GM10266 (cell line): Measurements from ENCODE around the gene REPS2.

Experiments
- DNase-seq: peaks from one replicate; pipeline ENCODE4 v3.0.0; 2012; ENCODE audit errors: extremely low spot score
- CTCF ChIP-seq: IDR thresholded peaks from 2 replicates; pipeline ENCODE4 v1.5.1; 2012; ENCODE audit warnings: mild to moderate bottlenecking, low read depth; ENCODE audit not compliant: control insufficient read depth, insufficient read depth; ENCODE audit errors: missing control alignments

REPS2 gene

DNA sequence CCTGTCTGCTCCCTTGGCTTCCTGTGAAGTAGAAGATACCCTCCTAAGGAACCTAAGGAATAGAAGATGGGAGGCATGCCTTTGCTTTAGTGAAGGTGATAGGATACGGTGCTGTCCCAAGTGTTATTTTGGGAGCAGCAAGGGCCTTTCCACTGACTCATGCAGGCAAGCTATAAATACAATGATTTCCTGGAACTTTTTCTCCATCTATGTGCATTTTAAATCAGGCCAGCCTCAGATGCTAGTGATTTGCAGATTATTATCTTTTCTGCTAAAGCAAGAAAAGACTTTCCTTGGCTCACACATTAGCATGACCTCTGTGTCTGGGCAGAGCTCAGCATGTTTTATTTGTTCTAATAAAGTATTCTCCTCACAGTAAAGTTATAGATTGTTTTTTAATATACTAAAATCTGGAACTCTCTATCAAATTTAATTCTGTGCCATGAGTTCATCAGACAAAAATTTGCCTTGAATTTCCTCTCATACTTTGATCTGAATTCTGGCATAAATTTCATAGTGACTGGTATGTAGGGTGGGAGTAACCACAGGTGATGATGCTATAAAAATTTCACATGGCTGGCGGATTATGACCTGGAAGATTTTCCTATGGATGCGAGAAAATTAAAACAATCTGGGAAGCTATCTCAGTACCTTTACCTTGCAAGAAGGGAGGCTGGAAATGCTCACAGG, 131.7 kb downstream of the REPS2 start:
- DNase-seq, result no peak
- TF ChIP-seq CTCF, result no peak

DNA sequence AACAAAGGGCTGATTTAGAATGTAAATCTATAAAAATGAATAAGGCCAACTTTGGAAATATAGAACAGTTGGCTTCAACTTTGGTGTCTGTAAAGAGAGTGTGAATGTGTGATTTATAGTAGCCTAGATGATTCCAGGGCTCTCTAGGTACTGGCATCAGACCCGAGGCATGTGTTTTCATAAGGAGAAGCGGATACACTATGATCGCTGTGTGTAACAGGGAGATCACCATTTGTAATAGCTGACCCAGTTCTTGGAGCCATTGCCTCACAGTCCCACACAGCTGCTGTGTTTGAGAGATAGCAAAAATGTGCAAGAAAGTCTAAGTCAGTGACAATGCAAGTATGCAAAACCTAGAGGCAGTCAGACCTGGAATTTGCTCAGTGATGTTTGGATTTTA, 135.1 kb downstream of the REPS2 start:
- TF ChIP-seq CTCF, result no peak
- no peak for DNase-seq

DNA sequence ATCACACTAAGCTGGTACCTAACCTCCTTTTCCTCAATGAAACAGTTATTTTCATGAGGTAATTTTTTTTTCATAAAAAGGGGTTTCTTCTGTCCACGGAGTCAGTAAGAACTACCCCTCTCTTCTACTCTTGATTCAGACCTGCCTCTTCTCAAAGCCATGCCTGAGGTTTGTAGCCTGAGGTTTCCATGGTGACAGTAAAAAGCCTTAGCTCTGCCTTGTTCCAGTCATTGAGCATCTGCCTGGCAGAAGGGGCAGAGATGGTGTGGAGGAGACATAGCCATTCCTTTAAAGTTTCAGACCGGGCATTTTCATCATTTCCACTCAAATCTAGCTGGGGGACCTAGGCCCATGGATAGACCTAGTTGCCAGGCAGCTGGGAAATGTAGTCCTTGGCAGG, 135.5 kb downstream of the REPS2 start:
- no peak for DNase-seq
- TF ChIP-seq CTCF, result no peak

- TF ChIP-seq CTCF, result no peak
- no peak for DNase-seq
Measured at GRCh38 chrX:17082831-17083230, 136.4 kb downstream of the REPS2 start.

GRCh38 chrX:17086317-17086716, 139.9 kb downstream of the REPS2 start:
- TF ChIP-seq CTCF, result no peak
- DNase-seq, result no peak

GRCh38 chrX:17095161-17095560, 148.7 kb downstream of the REPS2 start:
- no peak for DNase-seq

More at GRCh38 chrX:17095161-17095560, 148.7 kb downstream of the REPS2 start:
- no peak for TF ChIP-seq CTCF
